Trophoblast cell (in vitro differentiated cells and primary cell): ENCODE data around the gene GJB4.

Experiments
- DNase-seq, 2 donors: peaks; one replicate each; pipeline ENCODE4 v3.0.0-alpha.2; 2016
- H2AFZ ChIP-seq: 2 replicates; pipeline ENCODE4 v1.6.1; 2013; ENCODE audit warnings: low read length, moderate library complexity, mild to moderate bottlenecking; ENCODE audit not compliant: insufficient read depth, poor library complexity
- H2AK5ac ChIP-seq: 2 replicates; pipeline ENCODE4 v1.6.1; 2013; ENCODE audit warnings: mild to moderate bottlenecking, low read length
- H2BK120ac ChIP-seq: 2 replicates; pipeline ENCODE4 v1.6.1; 2013; ENCODE audit warnings: low read length, mild to moderate bottlenecking, moderate library complexity; ENCODE audit not compliant: insufficient read depth, poor library complexity
- H2BK12ac ChIP-seq: 2 replicates; pipeline ENCODE4 v1.6.1; 2013; ENCODE audit warnings: mild to moderate bottlenecking, low read length, moderate library complexity
- H2BK5ac ChIP-seq: 2 replicates; pipeline ENCODE4 v1.6.1; 2013; ENCODE audit warnings: low read length, low read depth, moderate library complexity, mild to moderate bottlenecking; ENCODE audit not compliant: poor library complexity
- H3K14ac ChIP-seq: 2 replicates; pipeline ENCODE4 v1.6.1; 2013; ENCODE audit warnings: mild to moderate bottlenecking, low read length
- H3K18ac ChIP-seq: 2 replicates; pipeline ENCODE4 v1.6.1; 2013; ENCODE audit warnings: mild to moderate bottlenecking, low read length
- H3K23ac ChIP-seq: 2 replicates; pipeline ENCODE4 v1.6.1; 2013; ENCODE audit warnings: low read length
- H3K27ac ChIP-seq: 2 replicates; pipeline ENCODE4 v1.5.1; 2013; ENCODE audit warnings: low read depth, mild to moderate bottlenecking, inconsistent platforms, low read length, moderate library complexity
- H3K27me3 ChIP-seq: 2 replicates; pipeline ENCODE4 v1.6.1; 2013; ENCODE audit warnings: inconsistent platforms, mild to moderate bottlenecking, low read length, moderate library complexity; ENCODE audit not compliant: insufficient read depth
- H3K36me3 ChIP-seq, 2 experiments: 1 replicate in 1 of 2; 2 replicates in 1 of 2; pipeline ENCODE4 v1.6.1; 2013; ENCODE audit warnings: low read length in 2 of 2, mild to moderate bottlenecking in 2 of 2, moderate library complexity in 1 of 2; ENCODE audit not compliant: insufficient read depth in 2 of 2, control insufficient read depth in 1 of 2
- H3K4ac ChIP-seq: 2 replicates; pipeline ENCODE4 v1.6.1; 2013; ENCODE audit warnings: low read depth, mild to moderate bottlenecking, low read length, moderate library complexity
- H3K4me1 ChIP-seq, 2 experiments: 1 replicate in 1 of 2; 2 replicates in 1 of 2; pipeline ENCODE4 v1.6.1; 2013; ENCODE audit warnings: low read length in 2 of 2, mild to moderate bottlenecking in 2 of 2, moderate library complexity in 1 of 2; ENCODE audit not compliant: insufficient read depth in 2 of 2, control insufficient read depth in 1 of 2
- H3K4me2 ChIP-seq: 2 replicates; pipeline ENCODE4 v1.6.1; 2013; ENCODE audit warnings: inconsistent platforms, mild to moderate bottlenecking, low read length, moderate library complexity
- H3K4me3 ChIP-seq: 2 replicates; pipeline ENCODE4 v1.5.1; 2013; ENCODE audit warnings: mild to moderate bottlenecking, low read depth, low read length, inconsistent platforms
- H3K79me1 ChIP-seq: one replicate; pipeline ENCODE4 v1.6.1; 2013; ENCODE audit warnings: low read length
- H3K79me2 ChIP-seq: 2 replicates; pipeline ENCODE4 v1.6.1; 2013; ENCODE audit warnings: low read length, mild to moderate bottlenecking; ENCODE audit not compliant: control insufficient read depth, insufficient read depth, poor library complexity
- H3K9ac ChIP-seq: 2 replicates; pipeline ENCODE4 v1.6.1; 2013; ENCODE audit warnings: mild to moderate bottlenecking, low read length
- H3K9me3 ChIP-seq: 2 replicates; pipeline ENCODE4 v1.6.1; 2013; ENCODE audit warnings: low read depth, mild to moderate bottlenecking, control low read depth, inconsistent platforms, low read length; ENCODE audit not compliant: insufficient read depth
- H4K12ac ChIP-seq: 2 replicates; pipeline ENCODE4 v1.6.1; 2013; ENCODE audit warnings: low read depth, mild to moderate bottlenecking, low read length, moderate library complexity
- H4K8ac ChIP-seq: 2 replicates; pipeline ENCODE4 v1.6.1; 2013; ENCODE audit warnings: low read depth, mild to moderate bottlenecking, low read length, moderate library complexity
- H4K91ac ChIP-seq: one replicate; pipeline ENCODE4 v1.6.1; 2013; ENCODE audit warnings: low read depth, mild to moderate bottlenecking, low read length, moderate library complexity
- WGBS: extraction: QIAGEN DNeasy Blood & Tissue Kit; methylation state at CpG from one replicate; pipeline ENCODE4 v1.1.7; 2013; ENCODE audit warnings: missing lambda C conversion rate; ENCODE audit not compliant: insufficient read length, insufficient coverage; ENCODE audit errors: extremely low coverage; 5-methylcytosine and 5-hydroxymethylcytosine counted together

GJB4 gene

GRCh38 chr1:34784751-34785221 lies 25.2 kb downstream of the GJB4 start:
- peaks cover 11 to 13% of the 10 kb centered on the region in 2 experiments for H3K4me1 ChIP-seq
- H3K79me2 ChIP-seq, result no peaks in the 10 kb centered on the region
- H2AFZ ChIP-seq, result no peak overlapping the region
- H2BK5ac ChIP-seq, result no peak overlapping the region
- H3K27ac ChIP-seq, result no peak overlapping the region
- no peak overlapping the region for H4K8ac ChIP-seq
- no peak overlapping the region for H4K91ac ChIP-seq
- no peak overlapping the region for H3K4ac ChIP-seq
- no CpG with 5 or more reads among the region's 28 CpGs for WGBS
- no peak overlapping the region for H4K12ac ChIP-seq
- no peak overlapping the region for H2AK5ac ChIP-seq
- H3K14ac ChIP-seq, result no peak overlapping the region
- no peak overlapping the region for H3K9ac ChIP-seq
- peaks cover 4% of the 10 kb centered on the region for H3K27me3 ChIP-seq
- no peak overlapping the region for H3K4me2 ChIP-seq
- peak overlapping the region; percentile 25 for H3K4me3 ChIP-seq
- no peak overlapping the region for H3K23ac ChIP-seq
- no peak for DNase-seq
- no peak overlapping the region for H2BK12ac ChIP-seq
- no peak overlapping the region for H2BK120ac ChIP-seq
- peaks cover 2% of the 10 kb centered on the region for H3K9me3 ChIP-seq
- H3K18ac ChIP-seq, result no peak overlapping the region
- no peaks in the 10 kb centered on the region for H3K36me3 ChIP-seq
- H3K79me1 ChIP-seq, result no peaks in the 10 kb centered on the region

- no peak overlapping the region for H2AFZ ChIP-seq
- H3K9me3 ChIP-seq, result peaks cover 2% of the 10 kb centered on the region
- H3K4me1 ChIP-seq, result peaks cover 11 to 13% of the 10 kb centered on the region in 2 experiments
- H3K4me3 ChIP-seq, result peak overlapping the region; percentile 25
- no peak overlapping the region for H2AK5ac ChIP-seq
- H2BK5ac ChIP-seq, result no peak overlapping the region
- no CpG with 5 or more reads among the region's 22 CpGs for WGBS
- no peak overlapping the region for H3K23ac ChIP-seq
- no peak overlapping the region for H4K8ac ChIP-seq
- DNase-seq, result peak in 1 of 2 donors; percentile 8
- H3K9ac ChIP-seq, result no peak overlapping the region
- no peak overlapping the region for H4K12ac ChIP-seq
- no peak overlapping the region for H2BK120ac ChIP-seq
- H3K79me1 ChIP-seq, result no peaks in the 10 kb centered on the region
- H3K27me3 ChIP-seq, result peaks cover 4% of the 10 kb centered on the region
- no peak overlapping the region for H2BK12ac ChIP-seq
- H3K79me2 ChIP-seq, result no peaks in the 10 kb centered on the region
- no peak overlapping the region for H3K27ac ChIP-seq
- H3K18ac ChIP-seq, result no peak overlapping the region
- H3K4ac ChIP-seq, result no peak overlapping the region
- H3K4me2 ChIP-seq, result no peak overlapping the region
- no peak overlapping the region for H4K91ac ChIP-seq
- H3K14ac ChIP-seq, result no peak overlapping the region
- no peaks in the 10 kb centered on the region for H3K36me3 ChIP-seq
These were observed 25.8 kb downstream of the GJB4 start for GRCh38 chr1:34785231-34785874.

GRCh38 chr1:34785875-34786470 lies 26.4 kb downstream of the GJB4 start:
- Histone ChIP-seq H3K36me3 (no peaks in the 10 kb centered on the region), H3K79me2 (no peaks in the 10 kb centered on the region), H3K4ac (no peak overlapping the region), H2BK5ac (no peak overlapping the region), H3K4me2 (no peak overlapping the region), H3K14ac (no peak overlapping the region), H3K4me1 (peaks cover 10 to 13% of the 10 kb centered on the region in 2 experiments), H3K9ac (no peak overlapping the region), H4K8ac (no peak overlapping the region), H4K12ac (no peak overlapping the region), H3K27me3 (peaks cover 2% of the 10 kb centered on the region), H2AK5ac (no peak overlapping the region), H4K91ac (no peak overlapping the region), H3K27ac (no peak overlapping the region), H3K9me3 (peaks cover 2% of the 10 kb centered on the region), H3K23ac (no peak overlapping the region), H2BK120ac (no peak overlapping the region), H2BK12ac (no peak overlapping the region), H2AFZ (no peak overlapping the region), H3K18ac (no peak overlapping the region), H3K79me1 (no peaks in the 10 kb centered on the region), H3K4me3 (no peak overlapping the region)
- no peak for DNase-seq
- WGBS, result no CpG with 5 or more reads among the region's 4 CpGs

- Histone ChIP-seq H3K9ac (no peak overlapping the region), H3K27ac (no peak overlapping the region), H2BK12ac (no peak overlapping the region), H3K36me3 (no peaks in the 10 kb centered on the region), H3K27me3 (no peaks in the 10 kb centered on the region), H2BK5ac (no peak overlapping the region), H2AK5ac (no peak overlapping the region), H4K91ac (no peak overlapping the region), H3K4ac (no peak overlapping the region), H3K23ac (no peak overlapping the region), H3K18ac (no peak overlapping the region), H4K8ac (no peak overlapping the region), H2AFZ (no peak overlapping the region), H4K12ac (no peak overlapping the region), H3K4me1 (peaks cover 3 to 5% of the 10 kb centered on the region in 2 experiments), H3K79me1 (no peaks in the 10 kb centered on the region), H3K79me2 (no peaks in the 10 kb centered on the region), H3K9me3 (peaks cover 2% of the 10 kb centered on the region), H3K4me3 (no peak overlapping the region), H3K4me2 (no peak overlapping the region), H2BK120ac (no peak overlapping the region), H3K14ac (no peak overlapping the region)
- DNase-seq, result peak; percentile 59 to 82
- no CpG with 5 or more reads among the region's 14 CpGs for WGBS
These were observed 27.2 kb downstream of the GJB4 start for GRCh38 chr1:34786521-34787325.
